Lung (tissue), 12 donors: Measurements from ENCODE around the gene MYO5A. TPM values are rescaled to one million over a fixed set of nuclear protein-coding genes. Genes with fewer than 3 reads are reported as not detected.

Source experiments
- ATAC-seq: fragments of 200-7000 bp; cut with Tn5 transposase; one replicate; pipeline ENCODE4 v1.9.1; 2020; ENCODE audit warnings: moderate number of reproducible peaks; ENCODE audit not compliant: insufficient read depth, low FRiP score
- DNase-seq, 3 donors: peaks; one replicate each; pipeline ENCODE4 v3.0.0-alpha.2; 2013 to 2017
- H3K27ac ChIP-seq, 2 donors: one replicate each; pipeline ENCODE4 v1.5.1; 2013; ENCODE audit warnings: mild to moderate bottlenecking in 2 of 2, moderate library complexity in 2 of 2, control low read depth in 1 of 2, inconsistent platforms in 1 of 2, low read depth in 1 of 2, low read length in 1 of 2
- H3K27me3 ChIP-seq, 3 donors: one replicate each; pipeline ENCODE4 v1.5.1; 2013; ENCODE audit warnings: low read length in 2 of 3; ENCODE audit not compliant: control insufficient read depth in 3 of 3, insufficient read depth in 3 of 3
- H3K36me3 ChIP-seq, 4 donors: one replicate each; pipeline ENCODE4 v1.5.1; 2013; ENCODE audit warnings: low read length in 4 of 4, mild to moderate bottlenecking in 1 of 4, moderate library complexity in 1 of 4; ENCODE audit not compliant: control insufficient read depth in 4 of 4, insufficient read depth in 4 of 4
- H3K4me1 ChIP-seq, 5 donors: one replicate each; pipeline ENCODE4 v1.5.1; 2013; ENCODE audit warnings: low read length in 5 of 5, mild to moderate bottlenecking in 2 of 5, moderate library complexity in 1 of 5; ENCODE audit not compliant: control insufficient read depth in 5 of 5, insufficient read depth in 5 of 5
- H3K4me3 ChIP-seq: one replicate; pipeline ENCODE4 v1.5.1; 2013; ENCODE audit warnings: mild to moderate bottlenecking, control low read depth, moderate library complexity
- H3K9ac ChIP-seq, 2 donors: one replicate each; pipeline ENCODE4 v1.5.1; 2013; ENCODE audit warnings: low read length in 2 of 2, control low read depth in 1 of 2; ENCODE audit not compliant: insufficient read depth in 1 of 2
- H3K9me3 ChIP-seq, 4 donors: one replicate each; pipeline ENCODE4 v1.5.1; 2013; ENCODE audit warnings: low read length in 3 of 4, mild to moderate bottlenecking in 1 of 4, moderate library complexity in 1 of 4; ENCODE audit not compliant: control insufficient read depth in 4 of 4, insufficient read depth in 3 of 4
- CTCF ChIP-seq: IDR thresholded peaks from 2 replicates; pipeline ENCODE4 v1.5.1; 2012; ENCODE audit warnings: mild to moderate bottlenecking; ENCODE audit errors: control extremely low read depth, extremely low read depth
- WGBS, 2 donors: extraction: QIAGEN DNeasy Blood & Tissue Kit; methylation state at CpG; one replicate each; pipeline ENCODE4 v1.1.7; 2013; 5-methylcytosine and 5-hydroxymethylcytosine counted together
- polyA plus RNA-seq, 2 donors: library from polyadenylated mRNA; stranded (reverse); fragments of 200-250 nt; gene quantifications; one replicate each; pipeline ENCODE4 v1.2.1, GENCODE V29; 2013
- total RNA-seq, 2 donors: library from RNA; depleted of rRNA in 1 of 2; stranded (reverse); fragments of >200 nt in 1 of 2; gene quantifications; one replicate each; pipeline ENCODE4 v1.2.1, GENCODE V29; 2014 to 2021
- donor health status: control.
- donor health status: control.
- donor health status: Bipolar disorder and iron deficiency.
- donor health status: healthy.
- donor health status: DM: yes; HTN: yes; CAD: no.

MYO5A gene
- total and polyA plus RNA-seq, 4 donors = 4.5 to 30.5 (median 13.3) TPM

GRCh38 chr15:52334491-52335160 is 194.1 kb downstream of the MYO5A start:
- no peaks in the 10 kb centered on the region for H3K9me3 ChIP-seq
- no peak overlapping the region for H3K4me3 ChIP-seq
- DNase-seq = no peak
- ATAC-seq = no peak
- H3K27ac ChIP-seq = no peak overlapping the region
- peaks cover 0 to 3% (median 1%) of the 10 kb centered on the region in 4 donors for H3K36me3 ChIP-seq
- H3K9ac ChIP-seq = no peak overlapping the region
- no peak for TF ChIP-seq CTCF
- WGBS, 2 donors = 86 to 91% methylated on average over 3 of the region's 3 CpGs
- H3K27me3 ChIP-seq = no peaks in the 10 kb centered on the region
- H3K4me1 ChIP-seq = no peaks in the 10 kb centered on the region

GRCh38 chr15:52331490-52332240 is 197.0 kb downstream of the MYO5A start:
- Histone ChIP-seq H3K27me3 (no peaks in the 10 kb centered on the region), H3K9ac (no peak overlapping the region), H3K4me1 (no peaks in the 10 kb centered on the region), H3K9me3 (no peaks in the 10 kb centered on the region), H3K36me3 (peaks cover 0 to 11% (median 3%) of the 10 kb centered on the region in 4 donors), H3K4me3 (no peak overlapping the region), H3K27ac (peak overlapping the region in 1 of 2 donors; percentile 40)
- WGBS, 2 donors = 48 to 52% methylated on average over 6 of the region's 6 CpGs
- TF ChIP-seq CTCF = peak; percentile 27
- ATAC-seq (no peak), DNase-seq (peak in 2 of 3 donors; percentile 42 to 52)

GRCh38 chr15:52329987-52330386 is 198.7 kb downstream of the MYO5A start:
- 80 to 96% methylated on average over 1 of the region's 1 CpG for WGBS, 2 donors
- Histone ChIP-seq H3K9ac (peak overlapping the region in 1 of 2 donors; percentile 3), H3K4me1 (no peaks in the 10 kb centered on the region), H3K4me3 (no peak overlapping the region), H3K36me3 (peaks cover 0 to 13% (median 3%) of the 10 kb centered on the region in 4 donors), H3K27me3 (no peaks in the 10 kb centered on the region), H3K27ac (peak overlapping the region in 1 of 2 donors; percentile 73), H3K9me3 (no peaks in the 10 kb centered on the region)
- DNase-seq (no peak), ATAC-seq (no peak)
- TF ChIP-seq CTCF = no peak
